Right renal pelvis (tissue), 4 donors: ENCODE results near the gene DOCK6. TPM values are rescaled to one million over a fixed set of nuclear protein-coding genes. Genes with fewer than 3 reads are reported as not detected.

ENCODE experiments used
- DNase-seq, 4 donors: peaks; one replicate each; pipeline ENCODE4 v3.0.0-alpha.2; 2013; ENCODE audit warnings: low read depth in 4 of 4, low spot score in 3 of 4, missing footprints in 1 of 4
- polyA plus RNA-seq, 4 donors: library from polyadenylated mRNA; unstranded; fragments of 120-200 nt; gene quantifications; one replicate each; pipeline ENCODE4 v1.2.1, GENCODE V29; 2013; ENCODE audit not compliant: insufficient read length in 4 of 4

Gene DOCK6
- 10 to 100 TPM; 39.1 to 48.9 (median 45.9) TPM for polyA plus RNA-seq

- no peak for DNase-seq
Observed at GRCh38 chr19:11261971-11262839, at the start of gene DOCK6. DOCK6 (minus strand) TSS chr19:11262524; CDS start chr19:11262440, 84 bp downstream.

GRCh38 chr19:11306337-11306736 is 44.0 kb upstream of the DOCK6 start:
- no peak for DNase-seq

- DNase-seq: no peak
Observed at GRCh38 chr19:11304936-11305335, 42.6 kb upstream of the DOCK6 start.

GRCh38 chr19:11300811-11301120 is 38.4 kb upstream of the DOCK6 start:
- no peak for DNase-seq

- no peak for DNase-seq
Observed at GRCh38 chr19:11299946-11300810, 37.9 kb upstream of the DOCK6 start.

GRCh38 chr19:11296264-11296663 is 33.9 kb upstream of the DOCK6 start:
- DNase-seq: no peak

GRCh38 chr19:11295665-11296245 is 33.4 kb upstream of the DOCK6 start, which contains the start of gene TSPAN16:
TSPAN16 (plus strand) TSS chr19:11296160; CDS start chr19:11296298, 138 bp downstream.
- DNase-seq: no peak

- DNase-seq: no peak
Observed at GRCh38 chr19:11295180-11295579, 32.9 kb upstream of the DOCK6 start.

- DNase-seq: peak; percentile 81 to 89 (median 86)
Observed at GRCh38 chr19:11293433-11294389, 31.4 kb upstream of the DOCK6 start.

- no peak for DNase-seq
Observed at GRCh38 chr19:11291991-11292390, 29.7 kb upstream of the DOCK6 start.

GRCh38 chr19:11291415-11291814 is 29.1 kb upstream of the DOCK6 start:
- no peak for DNase-seq

GRCh38 chr19:11290256-11290655 is 27.9 kb upstream of the DOCK6 start:
- DNase-seq: no peak

- DNase-seq: no peak
Observed at GRCh38 chr19:11288349-11288748, 26.0 kb upstream of the DOCK6 start.

- DNase-seq: no peak
Observed at GRCh38 chr19:11286312-11286974, 24.1 kb upstream of the DOCK6 start.

GRCh38 chr19:11284515-11284914 is 22.2 kb upstream of the DOCK6 start:
- no peak for DNase-seq

- DNase-seq: no peak
Observed at GRCh38 chr19:11281356-11282049, 19.2 kb upstream of the DOCK6 start.

GRCh38 chr19:11279505-11280236 is 17.3 kb upstream of the DOCK6 start:
- no peak for DNase-seq

GRCh38 chr19:11278670-11279069 is 16.3 kb upstream of the DOCK6 start:
- DNase-seq: no peak
